ENCODE data around the gene CBLN3.

DNA sequence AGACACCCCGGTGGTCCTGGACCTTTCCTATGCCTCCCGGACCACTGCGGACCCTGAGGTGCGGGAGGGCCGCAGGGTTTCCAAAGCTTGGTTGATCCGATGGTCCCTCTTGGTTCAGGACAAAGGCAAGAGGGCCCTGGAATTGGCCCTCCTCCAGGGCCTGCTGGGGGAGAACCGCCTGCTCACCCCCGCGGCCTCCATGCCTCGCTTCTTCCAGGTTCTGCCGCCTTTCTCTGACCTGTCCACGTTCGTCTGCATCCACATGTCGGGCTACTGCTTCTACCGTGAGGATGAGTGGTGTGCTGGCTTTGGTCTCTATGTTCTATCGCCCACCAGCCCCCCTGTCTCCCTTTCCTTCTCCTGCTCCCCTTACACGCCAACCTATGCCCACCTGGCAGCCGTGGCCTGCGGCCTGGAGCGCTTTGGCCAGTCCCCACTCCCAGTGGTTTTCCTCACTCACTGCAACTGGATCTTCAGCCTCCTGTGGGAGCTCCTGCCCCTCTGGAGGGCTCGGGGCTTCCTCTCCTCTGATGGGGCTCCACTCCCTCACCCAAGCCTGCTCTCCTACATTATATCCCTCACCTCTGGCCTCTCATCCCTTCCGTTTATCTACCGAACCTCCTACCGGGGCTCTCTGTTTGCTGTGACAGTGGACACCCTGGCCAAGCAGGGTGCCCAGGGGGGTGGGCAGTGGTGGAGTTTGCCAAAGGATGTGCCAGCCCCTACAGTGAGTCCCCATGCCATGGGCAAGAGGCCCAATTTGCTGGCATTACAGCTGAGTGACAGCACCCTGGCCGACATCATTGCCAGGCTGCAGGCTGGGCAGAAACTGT is 13.8 kb downstream of the CBLN3 start:
- no peak for TF ChIP-seq RAD21 (conservative IDR thresholded peaks at IDR 0.05)
- TF ChIP-seq, protein P1, sequence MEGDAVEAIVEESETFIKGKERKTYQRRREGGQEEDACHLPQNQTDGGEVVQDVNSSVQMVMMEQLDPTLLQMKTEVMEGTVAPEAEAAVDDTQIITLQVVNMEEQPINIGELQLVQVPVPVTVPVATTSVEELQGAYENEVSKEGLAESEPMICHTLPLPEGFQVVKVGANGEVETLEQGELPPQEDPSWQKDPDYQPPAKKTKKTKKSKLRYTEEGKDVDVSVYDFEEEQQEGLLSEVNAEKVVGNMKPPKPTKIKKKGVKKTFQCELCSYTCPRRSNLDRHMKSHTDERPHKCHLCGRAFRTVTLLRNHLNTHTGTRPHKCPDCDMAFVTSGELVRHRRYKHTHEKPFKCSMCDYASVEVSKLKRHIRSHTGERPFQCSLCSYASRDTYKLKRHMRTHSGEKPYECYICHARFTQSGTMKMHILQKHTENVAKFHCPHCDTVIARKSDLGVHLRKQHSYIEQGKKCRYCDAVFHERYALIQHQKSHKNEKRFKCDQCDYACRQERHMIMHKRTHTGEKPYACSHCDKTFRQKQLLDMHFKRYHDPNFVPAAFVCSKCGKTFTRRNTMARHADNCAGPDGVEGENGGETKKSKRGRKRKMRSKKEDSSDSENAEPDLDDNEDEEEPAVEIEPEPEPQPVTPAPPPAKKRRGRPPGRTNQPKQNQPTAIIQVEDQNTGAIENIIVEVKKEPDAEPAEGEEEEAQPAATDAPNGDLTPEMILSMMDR (IDR thresholded peaks at IDR 0.05; ENCODE audit: poor library complexity, severe bottlenecking) = no peak
